HL-60 (cell line): ENCODE results near the gene BMPR2.

Source experiments
- DNase-seq, 2 experiments: peaks; one replicate each; pipeline ENCODE4 v3.0.0-alpha.2; 2010 to 2020; ENCODE audit warnings: low read depth in 1 of 2, low spot score in 1 of 2
- H3K27ac ChIP-seq: fragments of 250-450 bp; sonication (Bioruptor Pico); replicated peaks from 2 replicates; pipeline ENCODE4 v1.5.1; 2020; ENCODE audit warnings: mild to moderate bottlenecking, moderate library complexity
- H3K27me3 ChIP-seq: fragments of 250-450 bp; sonication (Bioruptor Pico); 2 replicates; pipeline ENCODE4 v1.5.1; 2021; ENCODE audit warnings: mild to moderate bottlenecking, moderate library complexity; ENCODE audit not compliant: insufficient read depth, poor library complexity, severe bottlenecking
- H3K4me3 ChIP-seq: replicated peaks from 2 replicates; pipeline ENCODE4 v1.5.1; 2011; ENCODE audit warnings: mild to moderate bottlenecking, control low read depth, low read length; ENCODE audit not compliant: insufficient read depth
- GABPA ChIP-seq: IDR thresholded peaks from 2 replicates; pipeline ENCODE4 v1.6.1; 2012; ENCODE audit warnings: low read depth
- POLR2AphosphoS5 ChIP-seq: IDR thresholded peaks from 2 replicates; pipeline ENCODE4 v1.6.1; 2012; ENCODE audit warnings: low read depth
- SPI1 ChIP-seq: IDR thresholded peaks from 2 replicates; pipeline ENCODE4 v1.6.1; 2012; ENCODE audit warnings: low read depth, mild to moderate bottlenecking, borderline replicate concordance
- TF ChIP-seq, protein P1 (sequence below): IDR thresholded peaks from one replicate; pipeline ENCODE4 v1.5.1; 2011; ENCODE audit warnings: low read length, control low read depth, inconsistent platforms; ENCODE audit not compliant: insufficient read depth
- TF ChIP-seq, protein P2 (sequence below): IDR thresholded peaks from 2 replicates; pipeline ENCODE4 v1.6.1; 2012; ENCODE audit warnings: low read depth; ENCODE audit not compliant: insufficient replicate concordance

BMPR2 gene

DNA sequence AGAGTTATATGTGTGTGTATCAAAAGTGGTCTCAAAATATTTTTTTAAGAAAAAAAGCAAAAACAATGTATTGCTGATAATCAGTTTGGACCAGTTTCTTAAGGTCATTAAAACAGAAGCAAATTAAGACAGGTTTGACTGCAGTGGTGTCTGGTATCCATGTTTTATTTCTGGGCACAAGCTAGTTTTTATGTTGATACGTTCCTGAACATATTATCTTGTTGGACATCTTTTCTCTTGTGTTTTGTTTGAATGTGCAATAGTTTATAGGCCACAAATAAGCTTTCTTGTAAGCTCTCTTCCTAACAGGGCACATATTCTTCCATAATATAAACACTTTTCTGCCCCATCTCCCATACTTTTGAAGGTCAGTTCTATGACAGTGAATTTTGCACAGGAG, 184.1 kb downstream of the BMPR2 start:
- TF ChIP-seq POLR2AphosphoS5 (no peak), SPI1 (no peak), GABPA (no peak)
- TF ChIP-seq, protein P1, sequence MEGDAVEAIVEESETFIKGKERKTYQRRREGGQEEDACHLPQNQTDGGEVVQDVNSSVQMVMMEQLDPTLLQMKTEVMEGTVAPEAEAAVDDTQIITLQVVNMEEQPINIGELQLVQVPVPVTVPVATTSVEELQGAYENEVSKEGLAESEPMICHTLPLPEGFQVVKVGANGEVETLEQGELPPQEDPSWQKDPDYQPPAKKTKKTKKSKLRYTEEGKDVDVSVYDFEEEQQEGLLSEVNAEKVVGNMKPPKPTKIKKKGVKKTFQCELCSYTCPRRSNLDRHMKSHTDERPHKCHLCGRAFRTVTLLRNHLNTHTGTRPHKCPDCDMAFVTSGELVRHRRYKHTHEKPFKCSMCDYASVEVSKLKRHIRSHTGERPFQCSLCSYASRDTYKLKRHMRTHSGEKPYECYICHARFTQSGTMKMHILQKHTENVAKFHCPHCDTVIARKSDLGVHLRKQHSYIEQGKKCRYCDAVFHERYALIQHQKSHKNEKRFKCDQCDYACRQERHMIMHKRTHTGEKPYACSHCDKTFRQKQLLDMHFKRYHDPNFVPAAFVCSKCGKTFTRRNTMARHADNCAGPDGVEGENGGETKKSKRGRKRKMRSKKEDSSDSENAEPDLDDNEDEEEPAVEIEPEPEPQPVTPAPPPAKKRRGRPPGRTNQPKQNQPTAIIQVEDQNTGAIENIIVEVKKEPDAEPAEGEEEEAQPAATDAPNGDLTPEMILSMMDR = no peak
- TF ChIP-seq, protein P2, sequence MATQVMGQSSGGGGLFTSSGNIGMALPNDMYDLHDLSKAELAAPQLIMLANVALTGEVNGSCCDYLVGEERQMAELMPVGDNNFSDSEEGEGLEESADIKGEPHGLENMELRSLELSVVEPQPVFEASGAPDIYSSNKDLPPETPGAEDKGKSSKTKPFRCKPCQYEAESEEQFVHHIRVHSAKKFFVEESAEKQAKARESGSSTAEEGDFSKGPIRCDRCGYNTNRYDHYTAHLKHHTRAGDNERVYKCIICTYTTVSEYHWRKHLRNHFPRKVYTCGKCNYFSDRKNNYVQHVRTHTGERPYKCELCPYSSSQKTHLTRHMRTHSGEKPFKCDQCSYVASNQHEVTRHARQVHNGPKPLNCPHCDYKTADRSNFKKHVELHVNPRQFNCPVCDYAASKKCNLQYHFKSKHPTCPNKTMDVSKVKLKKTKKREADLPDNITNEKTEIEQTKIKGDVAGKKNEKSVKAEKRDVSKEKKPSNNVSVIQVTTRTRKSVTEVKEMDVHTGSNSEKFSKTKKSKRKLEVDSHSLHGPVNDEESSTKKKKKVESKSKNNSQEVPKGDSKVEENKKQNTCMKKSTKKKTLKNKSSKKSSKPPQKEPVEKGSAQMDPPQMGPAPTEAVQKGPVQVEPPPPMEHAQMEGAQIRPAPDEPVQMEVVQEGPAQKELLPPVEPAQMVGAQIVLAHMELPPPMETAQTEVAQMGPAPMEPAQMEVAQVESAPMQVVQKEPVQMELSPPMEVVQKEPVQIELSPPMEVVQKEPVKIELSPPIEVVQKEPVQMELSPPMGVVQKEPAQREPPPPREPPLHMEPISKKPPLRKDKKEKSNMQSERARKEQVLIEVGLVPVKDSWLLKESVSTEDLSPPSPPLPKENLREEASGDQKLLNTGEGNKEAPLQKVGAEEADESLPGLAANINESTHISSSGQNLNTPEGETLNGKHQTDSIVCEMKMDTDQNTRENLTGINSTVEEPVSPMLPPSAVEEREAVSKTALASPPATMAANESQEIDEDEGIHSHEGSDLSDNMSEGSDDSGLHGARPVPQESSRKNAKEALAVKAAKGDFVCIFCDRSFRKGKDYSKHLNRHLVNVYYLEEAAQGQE = no peak
- DNase-seq = no peak
- Histone ChIP-seq H3K27me3 (no peaks in the 10 kb centered on the region), H3K27ac (no peak overlapping the region), H3K4me3 (no peak overlapping the region)

DNA sequence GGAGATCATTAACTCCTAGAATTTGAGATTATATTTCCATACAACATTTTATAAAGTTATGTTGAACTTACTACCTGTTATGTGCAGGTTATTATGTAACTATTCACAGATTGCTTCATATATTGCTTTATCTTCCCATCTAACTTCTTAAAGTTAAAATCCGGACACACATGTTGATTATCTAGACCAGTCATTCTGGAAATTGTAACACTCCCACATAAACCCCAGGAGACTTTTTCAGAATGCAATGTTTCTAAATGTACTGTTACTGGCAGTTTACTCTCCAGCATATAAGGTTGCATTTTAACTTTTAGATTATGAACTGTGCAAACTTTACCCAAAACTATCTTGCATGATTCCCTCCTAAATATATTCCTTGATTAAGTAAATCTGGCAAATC, 188.1 kb downstream of the BMPR2 start:
- Histone ChIP-seq H3K27me3 (no peaks in the 10 kb centered on the region), H3K27ac (no peak overlapping the region), H3K4me3 (no peak overlapping the region)
- TF ChIP-seq, protein P2 = no peak
- TF ChIP-seq SPI1 (no peak), GABPA (no peak), POLR2AphosphoS5 (no peak)
- TF ChIP-seq, protein P1 = no peak
- DNase-seq = no peak

DNA sequence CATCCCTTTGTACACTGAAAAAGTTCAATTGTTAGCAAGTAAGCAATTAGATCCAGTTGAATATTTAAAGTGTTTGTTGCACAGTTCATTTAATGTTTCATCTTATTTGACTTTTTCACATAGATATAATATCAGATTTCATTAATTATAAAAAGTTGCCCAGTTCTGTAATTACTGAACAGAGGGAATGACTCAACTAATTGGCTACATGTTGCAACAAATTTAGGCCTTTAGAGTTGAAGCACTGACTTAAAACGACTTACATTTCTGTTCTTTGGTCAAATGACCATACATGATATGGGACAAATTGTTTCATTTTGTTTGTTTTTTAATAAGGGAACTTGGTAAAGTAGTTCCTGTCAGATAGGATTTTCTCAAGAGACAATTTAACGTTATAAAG, 190.2 kb downstream of the BMPR2 start:
- DNase-seq = no peak
- Histone ChIP-seq H3K4me3 (no peak overlapping the region), H3K27ac (no peak overlapping the region), H3K27me3 (no peaks in the 10 kb centered on the region)
- TF ChIP-seq, protein P2 = no peak
- TF ChIP-seq, protein P1 = no peak
- TF ChIP-seq SPI1 (no peak), POLR2AphosphoS5 (no peak), GABPA (no peak)
